Epithelial cell of prostate (primary cell): ENCODE measurements around the gene SNRPB2.
A peak's percentile ranks its signal among the peaks of the same experiment; 100 is the strongest.

Experiments
- DNase-seq: peaks from one replicate; pipeline ENCODE4 v3.0.0-alpha.2; 2011; ENCODE audit warnings: low read depth, low spot score
- H3K27ac ChIP-seq: fragments of 450-650 bp; 2 replicates; pipeline ENCODE4 v1.5.1; 2017; ENCODE audit warnings: mild to moderate bottlenecking

SNRPB2 gene

DNA sequence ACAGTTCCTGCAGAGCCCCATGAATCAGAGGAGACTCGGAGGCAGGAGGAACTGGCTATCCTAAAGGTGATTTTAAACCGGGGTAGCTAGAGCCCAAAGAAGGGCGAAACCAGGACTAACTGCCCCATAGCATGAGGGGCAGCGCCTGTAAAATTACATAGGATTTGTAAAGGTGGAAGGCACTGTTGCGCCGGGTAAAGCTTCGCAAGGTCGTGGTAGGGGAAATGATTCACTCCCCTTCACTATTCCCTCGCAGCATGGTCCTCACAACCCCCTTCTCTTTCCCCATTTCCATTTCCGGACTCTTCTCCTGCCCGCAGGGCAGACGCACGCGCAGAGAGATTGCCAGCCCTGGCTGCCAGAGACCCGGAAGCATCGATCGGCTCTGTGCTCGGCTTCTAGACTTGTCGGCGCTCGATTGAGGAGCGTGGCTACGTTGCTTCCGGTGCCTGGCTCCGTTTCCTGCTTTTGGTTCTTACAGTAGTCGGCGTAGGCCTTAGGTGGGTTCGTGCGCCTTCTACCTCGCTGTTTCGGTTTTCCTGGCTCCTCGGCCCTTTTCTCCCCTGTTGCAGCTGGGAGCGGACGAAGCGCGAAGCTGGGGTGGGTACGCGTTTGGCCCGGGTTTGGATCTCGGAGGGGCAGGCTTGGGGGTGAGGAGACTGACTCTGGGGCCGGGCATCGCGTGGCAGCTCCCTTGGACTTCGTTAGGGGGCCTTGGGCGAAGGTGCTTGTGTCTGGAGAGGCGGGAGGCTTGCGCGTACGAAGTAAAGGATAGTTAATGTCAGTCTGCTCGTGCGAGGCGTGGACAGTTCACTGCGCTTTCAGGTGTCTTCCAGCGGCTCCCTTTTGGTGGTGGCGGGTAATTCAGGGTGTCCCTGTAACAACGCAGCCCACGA, at the start of gene SNRPB2:
Gene SNRPB2, plus strand, starts transcription at position 462 of the 896 bp plus-strand sequence. CDS start 1,677 bp downstream, outside the sequence.
- DNase-seq = peak; percentile 66
- peak within 1 kb of the TSS; percentile 62 for H3K27ac ChIP-seq

DNA sequence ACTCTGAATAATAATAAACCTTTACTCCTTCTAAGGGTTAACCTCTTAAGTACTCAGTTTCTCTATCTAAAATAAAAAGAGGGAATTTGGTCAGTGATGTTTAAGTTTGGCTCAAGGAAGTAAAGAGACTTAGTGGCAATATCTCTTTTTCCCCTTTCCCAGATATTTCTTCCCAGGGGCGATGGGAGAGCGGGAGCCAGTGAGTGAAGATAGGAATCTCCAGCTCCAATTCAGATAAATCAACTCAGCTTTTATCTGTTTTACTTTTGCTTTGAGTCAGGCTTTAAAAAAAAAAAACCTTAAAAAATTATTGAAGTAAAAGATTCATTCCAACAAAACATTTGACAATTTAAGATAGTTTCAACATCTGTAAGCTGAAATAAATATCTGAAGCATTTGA, 45.4 kb upstream of the SNRPB2 start:
- H3K27ac ChIP-seq = no peak overlapping the region
- DNase-seq = no peak

DNA sequence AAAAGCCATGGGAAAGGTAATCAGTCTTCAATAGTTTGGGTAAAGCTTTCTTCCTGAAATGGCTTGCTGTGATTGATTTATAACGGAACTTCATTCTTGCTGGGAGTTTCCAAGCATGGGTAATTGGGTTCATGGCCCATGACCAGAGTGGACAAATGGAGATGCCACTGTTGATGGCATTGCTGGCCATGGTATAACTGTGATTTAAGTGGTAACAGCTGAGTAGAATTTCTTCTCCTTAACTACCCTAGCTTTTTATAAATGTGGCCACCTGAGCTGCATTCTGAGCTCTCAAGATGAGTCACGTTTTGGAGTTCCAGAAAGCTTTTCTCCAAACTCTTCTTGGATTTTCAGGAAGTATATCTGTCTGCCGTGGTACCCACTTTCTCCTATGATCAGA, 39.9 kb upstream of the SNRPB2 start:
- DNase-seq = no peak
- no peak overlapping the region for H3K27ac ChIP-seq

DNA sequence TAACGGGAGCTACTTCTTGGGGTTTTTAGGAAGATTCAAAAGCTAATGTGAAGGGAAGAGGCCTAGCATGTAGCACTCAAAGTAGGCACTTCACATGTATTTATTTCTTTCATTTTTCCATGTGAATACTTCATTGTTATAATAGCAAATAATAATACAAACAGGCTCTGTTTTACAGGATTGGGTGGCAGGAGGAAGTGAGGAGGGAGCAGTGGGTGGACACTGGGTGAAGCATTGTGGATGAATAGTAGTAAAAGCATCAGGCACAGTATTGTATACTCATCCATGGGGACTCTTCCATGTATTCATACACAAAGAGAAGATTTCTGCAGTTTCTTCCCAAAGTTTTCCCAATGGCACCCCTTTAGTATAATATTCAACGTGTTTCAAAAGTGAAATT, 38.4 kb upstream of the SNRPB2 start:
- DNase-seq = no peak
- H3K27ac ChIP-seq = no peak overlapping the region

GRCh38 chr20:16692009-16692408, 37.8 kb upstream of the SNRPB2 start:
- no peak overlapping the region for H3K27ac ChIP-seq
- no peak for DNase-seq

- DNase-seq = no peak
- no peak overlapping the region for H3K27ac ChIP-seq
Measured at GRCh38 chr20:16692442-16692841, 37.4 kb upstream of the SNRPB2 start.

- DNase-seq = no peak
Measured at GRCh38 chr20:16693278-16693677, 36.5 kb upstream of the SNRPB2 start.

GRCh38 chr20:16694161-16694560, 35.7 kb upstream of the SNRPB2 start:
- no peak overlapping the region for H3K27ac ChIP-seq
- no peak for DNase-seq

More at GRCh38 chr20:16693278-16693677, 36.5 kb upstream of the SNRPB2 start:
- H3K27ac ChIP-seq = no peak overlapping the region

GRCh38 chr20:16695628-16696027, 34.2 kb upstream of the SNRPB2 start:
- DNase-seq = no peak
- H3K27ac ChIP-seq = no peak overlapping the region

DNA sequence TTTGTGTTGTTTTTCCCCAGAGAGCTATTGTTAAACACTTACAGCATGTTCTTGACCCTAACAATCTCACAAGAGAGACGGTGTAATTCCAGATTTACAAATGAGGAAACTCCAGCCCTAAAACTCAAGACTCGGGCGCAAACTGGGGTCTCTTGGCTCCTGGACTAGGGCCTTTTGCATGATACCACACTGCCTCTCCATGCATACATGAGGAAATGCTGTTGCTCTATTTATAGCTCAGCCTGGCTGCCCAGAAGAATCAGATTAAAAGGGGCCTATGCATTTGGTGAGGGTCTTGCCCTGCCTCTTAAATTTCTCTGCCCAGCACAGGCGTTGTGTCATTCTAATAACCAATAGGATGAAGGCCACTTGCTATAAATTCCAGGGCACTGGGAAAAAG, 30.5 kb upstream of the SNRPB2 start:
- no peak for DNase-seq
- H3K27ac ChIP-seq = no peak overlapping the region

GRCh38 chr20:16701296-16701695, 28.5 kb upstream of the SNRPB2 start:
- no peak for DNase-seq
- no peak overlapping the region for H3K27ac ChIP-seq

- no peak overlapping the region for H3K27ac ChIP-seq
- no peak for DNase-seq
Measured at GRCh38 chr20:16703570-16703969, 26.3 kb upstream of the SNRPB2 start.

GRCh38 chr20:16707674-16708073, 22.2 kb upstream of the SNRPB2 start:
- DNase-seq = peak; percentile 34
- H3K27ac ChIP-seq = no peak overlapping the region

DNA sequence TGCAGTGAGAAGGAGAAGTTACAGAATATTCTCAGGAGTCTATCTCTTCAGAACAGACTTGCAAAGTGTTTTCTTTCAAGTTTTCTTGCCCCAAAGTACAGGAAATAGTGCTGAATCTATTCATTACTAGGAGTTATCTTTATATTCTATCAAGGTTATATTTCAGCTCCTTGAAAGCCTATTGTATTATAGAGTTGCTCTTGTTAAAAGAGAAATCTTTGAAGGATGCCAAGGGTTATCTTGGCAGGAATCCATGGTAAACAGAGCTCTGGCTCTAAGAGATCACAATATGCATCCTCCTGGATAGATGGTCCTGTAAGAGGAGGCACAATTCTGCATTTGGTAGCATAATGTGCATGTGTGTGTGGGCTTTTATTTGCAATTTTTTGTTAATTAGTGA, 21.2 kb upstream of the SNRPB2 start:
- H3K27ac ChIP-seq = no peak overlapping the region
- DNase-seq = no peak

GRCh38 chr20:16709017-16709416, 20.8 kb upstream of the SNRPB2 start:
- DNase-seq = no peak

DNA sequence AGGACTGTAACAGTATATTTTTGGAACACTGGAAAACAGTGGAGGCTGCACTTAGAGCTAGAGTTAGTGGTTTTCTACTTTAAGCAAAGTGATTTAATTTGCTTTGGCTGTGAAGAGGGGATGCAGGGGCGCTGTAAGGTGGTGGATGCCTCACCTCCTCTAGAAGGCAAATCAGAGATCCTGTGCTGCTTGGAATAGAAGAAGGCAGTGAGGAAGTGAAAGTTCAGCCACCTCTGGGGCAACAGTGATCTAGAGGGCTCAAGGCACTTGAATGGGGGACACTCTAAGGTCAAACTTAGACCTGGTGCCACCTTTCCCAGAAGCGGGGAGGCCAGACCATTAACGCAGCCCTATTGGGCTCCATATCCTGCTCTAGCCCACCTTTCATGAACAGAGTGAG, 19.0 kb upstream of the SNRPB2 start:
- H3K27ac ChIP-seq = no peak overlapping the region
- DNase-seq = no peak

More at GRCh38 chr20:16709017-16709416, 20.8 kb upstream of the SNRPB2 start:
- no peak overlapping the region for H3K27ac ChIP-seq

- DNase-seq = no peak
Measured at GRCh38 chr20:16711661-16712258, 18.1 kb upstream of the SNRPB2 start.

DNA sequence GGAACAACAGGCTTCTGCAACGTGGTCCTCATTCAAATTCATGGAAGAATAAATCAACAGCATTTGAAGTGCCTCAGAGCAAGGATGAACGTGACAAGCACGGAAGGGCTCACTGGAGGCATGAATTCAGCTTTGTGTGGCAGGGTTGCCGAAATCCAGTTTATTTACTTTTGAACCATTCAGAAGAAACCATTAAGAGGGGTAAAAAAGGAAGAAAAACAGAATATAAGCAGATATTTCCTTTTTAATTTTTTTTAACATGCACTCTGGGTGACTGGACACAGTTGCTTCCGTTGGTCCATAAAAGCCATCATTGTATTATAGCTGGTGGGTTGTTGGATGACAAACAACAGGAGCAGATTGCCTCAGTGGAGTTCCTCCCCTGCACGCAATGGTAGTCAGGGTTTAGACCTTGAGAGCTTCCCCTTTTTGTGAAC, 17.3 kb upstream of the SNRPB2 start:
- no peak overlapping the region for H3K27ac ChIP-seq
- DNase-seq = no peak

More at GRCh38 chr20:16711661-16712258, 18.1 kb upstream of the SNRPB2 start:
- H3K27ac ChIP-seq = no peak overlapping the region

GRCh38 chr20:16713066-16713465, 16.8 kb upstream of the SNRPB2 start:
- H3K27ac ChIP-seq = no peak overlapping the region
- DNase-seq = no peak

DNA sequence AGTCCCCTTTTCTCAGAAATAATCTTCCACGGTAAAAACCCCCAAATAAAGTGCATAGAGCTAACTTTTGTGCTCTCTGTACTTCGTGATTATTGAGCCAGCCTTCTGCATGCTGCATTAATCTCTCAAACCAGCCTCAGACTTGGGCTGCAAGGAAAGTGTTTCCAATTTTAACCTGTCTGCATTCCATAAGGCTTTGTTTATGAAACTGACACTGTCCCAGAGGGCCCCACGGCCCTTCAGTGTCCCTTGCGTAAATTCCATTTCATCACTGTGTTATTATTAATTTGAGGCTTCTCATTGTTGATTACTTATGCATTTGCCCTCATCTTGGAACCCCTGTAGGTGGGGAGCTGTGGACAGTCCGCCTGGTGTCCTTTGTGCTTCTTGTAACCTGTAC, 15.6 kb upstream of the SNRPB2 start:
- H3K27ac ChIP-seq = no peak overlapping the region
- DNase-seq = no peak

- no peak overlapping the region for H3K27ac ChIP-seq
- no peak for DNase-seq
Measured at GRCh38 chr20:16714751-16715150, 15.1 kb upstream of the SNRPB2 start.
